ENCODE data around the gene ATF6.

GRCh38 chr1:161944381-161944780, 178.3 kb downstream of the ATF6 start:
- TF ChIP-seq CTCF (IDR thresholded peaks at IDR 0.05) (no peak), POLR2A (IDR thresholded peaks at IDR 0.05) (no peak), POLR2AphosphoS5 (IDR thresholded peaks at IDR 0.05; ENCODE audit: insufficient read depth in 1 of 2, low read depth in 1 of 2) (no peak)
